Tibial nerve (tissue), 4 donors: ENCODE data around the gene SMS.

Experiments used
- CTCF ChIP-seq, 5 experiments: fragments of 200-600 bp in 3 of 5; fragments of 450-650 bp in 2 of 5; sonication (generic) in 3 of 5; IDR thresholded peaks; one replicate each; pipeline ENCODE4 v1.5.1; 2016 to 2019; ENCODE audit warnings: antibody characterized with exemption in 5 of 5, mild to moderate bottlenecking in 3 of 5, moderate library complexity in 2 of 5
- EP300 ChIP-seq, 2 donors: sonication (generic); formaldehyde crosslinking; IDR thresholded peaks; one replicate each; pipeline ENCODE4 v1.6.1; 2017; ENCODE audit warnings: antibody characterized with exemption in 2 of 2, mild to moderate bottlenecking in 1 of 2
- POLR2A ChIP-seq, 2 donors: fragments of 450-650 bp; IDR thresholded peaks; one replicate each; pipeline ENCODE4 v1.6.1; 2017; ENCODE audit warnings: antibody characterized with exemption in 2 of 2, mild to moderate bottlenecking in 2 of 2, moderate library complexity in 2 of 2

- TF ChIP-seq POLR2A (IDR thresholded peaks at IDR 0.05) (no peak), CTCF (IDR thresholded peaks at IDR 0.05) (no peak), EP300 (IDR thresholded peaks at IDR 0.05) (no peak)
These were observed 33.5 kb downstream of the SMS start for GRCh38 chrX:21974011-21974385.
